Cardiac muscle cell (in vitro differentiated cells and primary cell): ENCODE data around the gene CLPTM1L. TPM values are rescaled to one million over a fixed set of nuclear protein-coding genes. Genes with fewer than 3 reads are reported as not detected.

Experiments used
- DNase-seq, 2 donors: peaks; one replicate each; pipeline versions ENCODE4 v3.0.0 to v3.0.0-alpha.2; 2010 to 2017; ENCODE audit warnings: low read depth in 1 of 2, low spot score in 1 of 2
- H3K27ac ChIP-seq: fragments of 200-600 bp; sonication (generic); 2 replicates; pipeline ENCODE4 v1.5.1; 2016
- H3K27me3 ChIP-seq: fragments of 200-600 bp; sonication (generic); 2 replicates; pipeline ENCODE4 v1.6.0; 2016; ENCODE audit warnings: control low read depth
- H3K36me3 ChIP-seq: fragments of 200-600 bp; sonication (generic); 2 replicates; pipeline ENCODE4 v1.5.1; 2016; ENCODE audit warnings: control low read depth
- H3K4me1 ChIP-seq: fragments of 200-600 bp; sonication (generic); 2 replicates; pipeline ENCODE4 v1.8.1; 2017; ENCODE audit warnings: low read depth, mild to moderate bottlenecking, mixed run types
- H3K4me3 ChIP-seq: fragments of 200-600 bp; sonication (generic); 2 replicates; pipeline ENCODE4 v1.5.1; 2016; ENCODE audit warnings: mild to moderate bottlenecking
- H3K9me3 ChIP-seq: fragments of 200-600 bp; sonication (generic); 2 replicates; pipeline ENCODE4 v1.5.1; 2017; ENCODE audit warnings: low read depth, mild to moderate bottlenecking, control low read depth
- CTCF ChIP-seq: IDR thresholded peaks from 2 replicates; pipeline ENCODE4 v1.5.1; 2012; ENCODE audit warnings: low read depth, mild to moderate bottlenecking, low read length
- polyA plus RNA-seq: library from polyadenylated mRNA; unstranded; fragments of >200 nt; fragmentation: Nextera tagmentation; extraction: Ambion mirVana; gene quantifications from 2 replicates; pipeline ENCODE4 v1.2.1, GENCODE V29; 2016
- total RNA-seq: library from RNA; depleted of rRNA; stranded (reverse); fragments of >200 nt; gene quantifications from 2 replicates; pipeline ENCODE4 v1.2.3, GENCODE V29; 2016

CLPTM1L gene
- total and polyA plus RNA-seq, 2 experiments from 2014 or later, result 78.4 to 154 TPM

- no peaks in the 10 kb centered on the region for H3K9me3 ChIP-seq
- no peaks in the 10 kb centered on the region for H3K4me1 ChIP-seq
- H3K27me3 ChIP-seq, result peaks cover 34% of the 10 kb centered on the region
- H3K27ac ChIP-seq, result no peak overlapping the region
- no peaks in the 10 kb centered on the region for H3K36me3 ChIP-seq
- TF ChIP-seq CTCF, result no peak
- no peak overlapping the region for H3K4me3 ChIP-seq
- no peak for DNase-seq
Observed at GRCh38 chr5:1299511-1299850, 45.4 kb downstream of the CLPTM1L start.

GRCh38 chr5:1298723-1299510, 46.0 kb downstream of the CLPTM1L start:
- H3K27ac ChIP-seq, result no peak overlapping the region
- DNase-seq, result no peak
- no peak for TF ChIP-seq CTCF
- H3K27me3 ChIP-seq, result peaks cover 39% of the 10 kb centered on the region
- H3K9me3 ChIP-seq, result no peaks in the 10 kb centered on the region
- H3K4me3 ChIP-seq, result no peak overlapping the region
- H3K36me3 ChIP-seq, result no peaks in the 10 kb centered on the region
- no peaks in the 10 kb centered on the region for H3K4me1 ChIP-seq

GRCh38 chr5:1298067-1298551, 46.8 kb downstream of the CLPTM1L start:
- Histone ChIP-seq H3K4me1 (no peaks in the 10 kb centered on the region), H3K27ac (no peak overlapping the region), H3K9me3 (no peaks in the 10 kb centered on the region), H3K36me3 (no peaks in the 10 kb centered on the region), H3K27me3 (peaks cover 47% of the 10 kb centered on the region), H3K4me3 (no peak overlapping the region)
- DNase-seq, result no peak
- no peak for TF ChIP-seq CTCF

- no peak for DNase-seq
- TF ChIP-seq CTCF, result no peak
- Histone ChIP-seq H3K9me3 (no peaks in the 10 kb centered on the region), H3K27ac (no peak overlapping the region), H3K4me1 (no peaks in the 10 kb centered on the region), H3K4me3 (no peak overlapping the region), H3K27me3 (peaks cover 56% of the 10 kb centered on the region), H3K36me3 (no peaks in the 10 kb centered on the region)
Observed at GRCh38 chr5:1297243-1297642, 47.7 kb downstream of the CLPTM1L start.

GRCh38 chr5:1295650-1296037, 49.3 kb downstream of the CLPTM1L start:
- Histone ChIP-seq H3K4me3 (no peak overlapping the region), H3K36me3 (no peaks in the 10 kb centered on the region), H3K27me3 (peaks cover 54% of the 10 kb centered on the region), H3K9me3 (no peaks in the 10 kb centered on the region), H3K4me1 (no peaks in the 10 kb centered on the region), H3K27ac (no peak overlapping the region)
- TF ChIP-seq CTCF, result no peak
- no peak for DNase-seq
